GM19099 (cell line): ENCODE data around the gene TAL1.

Experiments
- POLR2A ChIP-seq: IDR thresholded peaks from 3 replicates; pipeline ENCODE4 v1.6.1; 2011; ENCODE audit warnings: low read depth; ENCODE audit not compliant: insufficient read length; ENCODE audit errors: extremely low read depth

The TAL1 gene

DNA sequence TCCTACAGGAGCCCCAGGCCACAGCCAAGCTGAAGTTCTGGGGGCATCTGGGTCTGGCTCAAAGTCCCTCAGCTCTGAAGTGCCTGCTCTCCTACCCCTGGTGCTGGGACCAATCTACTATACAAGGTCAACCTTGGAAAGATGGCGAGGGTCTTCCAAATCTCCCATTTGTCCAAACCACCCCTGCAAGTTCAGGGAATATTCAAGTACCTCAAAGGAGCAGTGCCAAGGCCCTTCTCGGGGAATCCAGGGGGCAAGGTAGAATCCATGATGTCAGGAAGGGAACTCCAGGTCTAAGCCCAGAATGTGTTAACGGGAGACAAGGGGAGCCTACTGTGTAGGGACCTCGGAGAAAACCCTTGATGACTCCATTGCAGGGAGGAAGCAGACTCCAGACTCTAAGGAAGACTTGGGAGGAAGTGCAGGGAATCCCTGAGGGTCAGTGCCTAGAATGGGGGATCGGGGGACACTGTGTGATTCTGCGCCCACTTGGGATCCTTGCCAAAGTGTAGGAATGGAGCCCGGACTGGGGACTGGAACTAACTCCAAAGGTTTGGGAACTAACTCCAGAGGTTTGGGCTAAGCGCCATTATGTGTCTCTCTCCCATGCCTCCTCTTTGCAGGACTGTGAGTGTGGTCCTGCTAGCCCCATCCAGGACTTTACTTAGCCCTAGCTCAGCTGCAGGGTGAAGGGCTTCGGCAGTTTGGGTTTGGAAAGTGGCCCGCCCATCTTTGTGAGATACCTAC, 8.7 kb downstream of the TAL1 start:
- TF ChIP-seq POLR2A = no peak

DNA sequence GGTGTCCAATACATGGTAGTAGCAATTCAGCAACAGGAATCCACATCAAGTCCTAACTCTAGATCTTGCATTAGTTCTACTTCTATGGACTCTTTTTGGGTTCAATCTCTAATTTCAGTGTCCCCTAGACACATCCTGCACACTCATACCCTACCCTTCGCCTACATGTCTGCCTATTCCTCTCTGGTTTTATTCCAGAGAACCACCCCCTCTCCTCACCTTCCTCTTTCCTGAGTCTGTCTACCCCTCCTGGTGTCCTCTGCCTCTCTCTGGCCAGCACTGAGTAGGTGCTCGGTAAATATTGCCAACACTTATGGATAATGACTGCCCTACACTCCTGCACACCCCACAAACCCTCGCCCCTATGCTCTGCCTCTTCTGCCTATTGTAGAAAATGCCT, 9.5 kb downstream of the TAL1 start:
- no peak for TF ChIP-seq POLR2A

DNA sequence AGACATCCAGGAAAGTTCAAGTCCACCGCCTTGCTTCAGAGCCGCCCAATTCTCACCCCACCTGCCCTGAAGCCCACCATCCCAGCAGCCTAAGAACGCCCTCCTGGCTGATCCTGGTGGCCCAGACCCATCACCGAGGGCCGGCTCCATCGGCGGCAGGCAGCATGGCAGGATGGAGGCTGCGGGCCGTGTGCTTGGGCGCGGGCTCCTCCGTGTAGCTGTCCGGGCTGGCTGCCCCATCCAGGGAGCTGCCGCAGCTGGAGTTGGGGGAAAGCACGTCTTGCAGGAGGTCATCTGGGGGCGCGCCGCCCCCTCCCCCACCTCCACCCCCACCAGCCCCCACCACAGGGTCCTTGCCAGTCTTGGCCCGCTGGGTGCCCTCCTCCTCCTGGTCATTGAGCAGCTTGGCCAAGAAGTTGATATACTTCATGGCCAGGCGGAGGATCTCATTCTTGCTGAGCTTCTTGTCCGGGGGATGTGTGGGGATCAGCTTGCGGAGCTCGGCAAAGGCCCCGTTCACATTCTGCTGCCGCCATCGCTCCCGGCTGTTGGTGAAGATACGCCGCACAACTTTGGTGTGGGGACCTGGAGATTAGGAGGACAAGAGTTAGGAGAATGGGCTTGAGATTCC, 12.3 kb downstream of the TAL1 start:
- TF ChIP-seq POLR2A = no peak

DNA sequence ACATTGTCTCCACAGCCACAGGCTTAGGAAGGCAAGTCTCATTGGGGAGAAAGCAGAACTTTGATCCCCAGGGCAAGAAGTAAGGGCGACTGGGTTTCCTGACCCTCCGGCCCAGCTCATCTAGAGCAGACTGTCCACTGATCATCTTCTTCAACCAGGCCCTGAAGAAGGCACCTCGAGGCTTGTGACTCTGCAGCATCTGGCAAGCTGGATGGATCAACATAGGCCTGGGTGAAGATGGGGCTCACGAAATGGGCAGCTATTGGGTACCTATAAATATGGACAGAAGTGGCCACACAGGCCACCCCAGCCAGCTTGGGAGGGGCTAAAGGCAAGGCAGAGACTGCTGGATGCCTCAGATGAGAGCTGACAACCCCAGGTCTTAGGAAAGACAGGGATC, 13.0 kb downstream of the TAL1 start:
- TF ChIP-seq POLR2A = no peak

DNA sequence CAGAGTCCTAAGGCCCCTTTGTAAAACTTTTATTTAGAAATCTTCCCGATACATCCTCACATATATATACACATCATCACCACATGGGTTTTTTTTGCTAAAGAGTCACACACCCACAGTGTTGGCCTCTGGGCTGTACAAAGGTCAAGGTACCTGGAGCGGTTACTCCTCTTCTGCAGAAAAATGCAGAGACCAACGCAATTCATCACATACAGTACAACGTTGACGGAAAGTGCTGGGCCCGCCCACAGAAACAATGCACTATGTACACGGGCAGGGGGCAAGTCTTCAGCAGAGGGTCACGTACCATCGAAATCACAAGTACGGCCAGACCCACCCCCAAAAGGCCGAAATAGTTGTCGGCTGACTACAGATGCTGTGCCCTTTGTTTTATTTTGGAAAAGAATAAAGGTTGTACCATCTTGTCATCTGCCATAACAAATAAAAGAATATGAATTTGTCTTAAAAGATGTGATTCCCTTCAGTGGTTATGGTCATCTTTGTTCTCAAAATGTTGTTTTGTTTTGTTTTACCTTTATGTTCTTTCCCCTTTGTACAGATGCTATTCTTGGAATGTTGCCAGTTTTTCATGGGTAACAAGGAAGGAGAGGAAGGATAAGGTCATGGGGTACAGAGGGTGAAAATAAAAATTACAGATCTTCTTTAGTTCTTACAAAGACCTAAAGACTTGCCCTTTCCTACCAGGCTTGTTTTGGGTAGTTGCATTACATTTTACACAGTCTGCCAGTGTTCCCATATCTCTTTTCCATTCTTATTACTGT, 15.6 kb downstream of the TAL1 start:
- TF ChIP-seq POLR2A = no peak

DNA sequence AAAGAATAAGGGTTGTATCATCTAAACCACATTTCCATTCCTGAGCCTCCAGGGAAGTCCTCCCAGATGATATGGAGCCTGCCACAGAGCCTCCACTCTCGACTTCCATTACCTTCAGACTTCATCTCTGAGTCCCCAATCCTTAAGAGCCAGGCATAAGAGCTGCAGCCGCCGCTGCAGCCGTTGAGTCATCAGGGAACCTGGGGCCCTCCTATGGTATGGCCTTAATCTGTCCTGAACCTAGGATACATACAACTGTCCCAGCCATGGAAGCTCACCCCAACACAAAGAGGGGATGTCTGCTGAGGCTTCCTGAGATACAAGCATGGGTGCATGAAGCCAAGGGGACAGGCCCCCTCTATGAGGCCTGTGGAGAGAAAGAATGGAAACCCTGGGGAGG, 16.3 kb downstream of the TAL1 start:
- TF ChIP-seq POLR2A = no peak

DNA sequence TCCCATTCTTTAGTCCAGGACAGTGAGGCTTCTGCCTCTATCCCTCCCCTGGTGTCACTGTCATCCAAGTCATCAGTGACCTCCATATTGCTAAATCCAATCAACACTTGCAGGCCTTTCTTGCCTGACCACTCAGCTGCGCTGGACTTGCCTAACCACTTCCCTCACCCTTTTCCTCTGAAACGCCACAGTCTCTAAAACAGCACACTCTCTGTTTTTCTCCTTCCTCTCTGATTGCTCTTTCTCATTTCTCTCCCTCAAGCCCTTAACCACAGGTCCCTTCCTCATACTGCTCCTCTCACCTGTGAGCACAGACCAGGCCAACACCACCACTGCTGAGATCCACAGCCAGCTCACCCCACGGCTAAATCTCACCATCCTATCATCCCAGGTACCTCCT, 17.5 kb downstream of the TAL1 start:
- no peak for TF ChIP-seq POLR2A

DNA sequence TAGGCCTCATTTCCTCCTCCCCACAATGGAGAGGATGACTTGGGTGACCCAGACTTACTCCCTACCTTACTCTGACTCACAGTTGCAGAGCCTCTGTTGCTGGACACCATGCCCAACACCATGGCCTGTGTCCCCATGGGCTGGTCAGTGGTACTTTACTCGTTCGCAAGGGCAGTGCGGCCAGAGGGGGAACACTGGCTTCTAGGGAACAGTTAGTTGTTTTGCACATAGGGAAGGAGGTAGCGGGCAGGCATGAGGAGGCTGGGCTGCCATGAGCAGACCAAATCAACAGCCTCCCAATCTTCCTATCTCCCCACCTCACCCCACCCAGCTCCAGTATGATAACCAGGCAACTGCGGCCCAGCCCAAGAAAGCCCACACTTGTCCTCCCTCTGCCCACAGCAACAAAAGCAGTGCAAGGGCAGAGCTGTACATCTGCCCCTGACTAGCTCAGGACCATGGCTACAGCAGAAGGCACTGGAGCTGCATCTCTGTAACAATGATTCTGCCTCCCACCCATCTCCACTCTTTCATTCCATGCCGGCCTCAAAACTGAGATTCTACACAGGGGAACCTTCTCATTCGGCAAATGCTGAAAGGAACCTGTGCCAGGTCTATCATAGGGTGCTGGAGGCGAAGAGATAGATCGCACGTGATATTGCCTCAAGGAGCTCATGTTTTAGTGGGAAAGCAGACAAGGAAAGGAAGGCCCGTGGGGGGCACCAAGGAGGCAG, 18.6 kb downstream of the TAL1 start:
- no peak for TF ChIP-seq POLR2A

DNA sequence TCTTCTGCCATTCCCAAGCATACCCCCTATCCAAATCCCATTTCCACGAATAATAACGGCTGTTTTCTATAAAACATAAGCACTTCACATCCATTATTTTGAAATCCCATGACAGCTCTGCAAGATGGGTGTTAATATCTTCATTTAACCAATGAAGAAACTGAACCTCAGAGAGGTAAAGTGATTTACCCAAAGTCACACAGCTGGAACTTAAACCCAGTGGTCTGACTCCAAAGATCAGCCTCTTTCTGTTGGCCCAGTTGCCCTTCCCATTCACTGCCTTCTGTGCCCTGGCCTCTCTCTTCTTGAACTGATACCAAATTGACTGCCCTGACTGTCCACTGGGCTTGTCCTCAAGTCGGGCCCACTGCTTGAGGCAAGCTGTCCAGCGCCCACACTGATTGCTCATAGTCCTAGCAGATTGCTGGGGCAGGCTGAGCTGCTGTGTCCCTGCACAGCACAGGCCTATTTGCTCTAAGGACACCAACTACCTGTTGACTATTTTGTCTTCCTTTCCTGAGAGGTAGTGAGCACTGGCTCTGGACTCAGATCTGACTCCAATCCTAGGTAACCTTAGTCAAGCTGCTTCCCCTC, 19.3 kb downstream of the TAL1 start:
- TF ChIP-seq POLR2A = no peak

DNA sequence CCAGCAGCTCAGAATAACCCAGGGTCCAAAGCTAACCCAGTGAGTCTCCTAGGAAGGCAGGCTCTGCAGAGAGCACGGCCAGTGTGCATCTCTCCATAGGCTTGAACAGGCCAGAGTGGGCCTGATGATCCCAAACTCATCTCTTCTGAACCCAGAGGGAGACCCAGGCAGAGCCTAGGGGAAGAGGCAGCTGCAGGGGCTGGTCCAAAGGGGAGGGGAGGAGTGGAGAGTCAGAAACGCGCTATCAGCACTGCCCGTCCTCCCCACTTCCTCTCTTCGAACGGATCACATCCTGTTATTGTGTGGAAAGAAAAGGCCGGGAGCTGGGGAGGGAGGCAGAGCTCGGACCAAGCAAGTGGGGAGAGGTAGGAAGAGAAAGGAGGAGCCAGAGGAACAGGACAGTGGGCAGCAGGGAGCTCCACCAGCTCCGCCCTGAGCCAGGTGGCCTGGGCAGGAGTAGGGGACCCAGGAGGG, 20.2 kb downstream of the TAL1 start:
- TF ChIP-seq POLR2A = no peak

DNA sequence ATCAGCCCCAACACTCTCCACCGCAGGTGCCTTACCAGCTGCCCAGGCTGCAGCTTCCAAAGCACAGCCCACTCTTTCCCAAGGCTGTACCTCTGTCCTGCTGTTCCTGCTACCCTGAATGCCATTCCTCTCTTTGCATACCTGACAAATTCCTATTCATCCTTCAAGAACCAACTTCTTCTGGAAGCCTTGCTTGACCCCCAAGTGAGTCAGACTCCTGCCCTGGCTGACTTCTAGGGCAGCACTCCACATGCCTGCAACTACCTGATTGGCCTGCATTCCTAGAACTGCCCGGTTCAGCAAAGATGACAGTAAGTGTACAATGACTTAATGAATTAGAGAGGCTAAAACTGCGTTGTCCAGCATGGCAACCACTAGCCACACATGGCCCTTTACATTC, 21.4 kb downstream of the TAL1 start:
- TF ChIP-seq POLR2A = no peak

DNA sequence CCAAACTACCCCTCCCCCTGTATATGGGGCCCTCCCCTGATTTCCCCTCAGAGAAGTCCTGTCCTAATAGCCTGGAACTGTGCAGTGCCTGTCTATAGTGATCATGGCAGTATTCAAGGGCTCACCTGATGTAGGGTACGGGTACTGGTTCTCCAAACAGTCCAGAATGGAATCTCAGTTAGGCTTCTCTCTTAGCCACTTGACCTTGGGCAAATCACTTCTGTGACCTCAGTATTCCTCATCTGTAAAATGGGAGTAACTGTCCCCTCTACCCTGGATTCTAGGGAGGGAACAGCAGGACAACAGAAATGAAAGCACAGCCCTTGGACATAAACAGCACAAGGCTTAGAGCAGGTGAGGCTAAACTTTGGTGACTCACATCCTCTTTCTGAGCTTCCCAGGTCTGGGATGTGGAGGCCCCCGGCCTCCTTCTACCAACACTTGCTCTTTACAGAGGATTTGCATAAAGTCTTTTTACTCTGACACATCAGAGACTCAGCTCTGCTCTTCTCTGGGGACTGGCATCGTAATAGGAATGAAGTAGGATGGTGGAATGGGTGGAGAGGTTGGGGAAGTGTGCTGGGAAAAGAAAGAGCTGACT, 22.2 kb downstream of the TAL1 start:
- TF ChIP-seq POLR2A = no peak

DNA sequence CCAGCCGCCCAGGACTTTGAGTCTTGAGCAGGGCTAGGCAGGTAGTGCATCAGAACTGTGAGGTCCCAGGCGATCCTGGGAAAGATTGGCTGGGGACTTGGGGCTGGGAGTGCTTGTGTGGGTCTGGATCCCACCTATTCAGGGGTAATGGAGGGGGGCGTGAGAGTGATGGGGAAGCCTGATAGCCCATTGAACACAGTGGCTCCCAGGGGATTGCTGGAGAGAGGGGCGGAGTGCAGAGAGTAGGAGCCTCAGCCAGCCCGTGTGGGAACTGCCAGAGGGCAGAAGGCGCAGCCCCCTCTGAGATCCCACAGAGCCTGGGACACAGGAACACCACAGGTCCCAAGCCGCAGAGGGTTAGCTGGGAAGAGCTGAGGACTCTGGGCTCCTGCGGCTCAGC, 22.9 kb downstream of the TAL1 start:
- no peak for TF ChIP-seq POLR2A

DNA sequence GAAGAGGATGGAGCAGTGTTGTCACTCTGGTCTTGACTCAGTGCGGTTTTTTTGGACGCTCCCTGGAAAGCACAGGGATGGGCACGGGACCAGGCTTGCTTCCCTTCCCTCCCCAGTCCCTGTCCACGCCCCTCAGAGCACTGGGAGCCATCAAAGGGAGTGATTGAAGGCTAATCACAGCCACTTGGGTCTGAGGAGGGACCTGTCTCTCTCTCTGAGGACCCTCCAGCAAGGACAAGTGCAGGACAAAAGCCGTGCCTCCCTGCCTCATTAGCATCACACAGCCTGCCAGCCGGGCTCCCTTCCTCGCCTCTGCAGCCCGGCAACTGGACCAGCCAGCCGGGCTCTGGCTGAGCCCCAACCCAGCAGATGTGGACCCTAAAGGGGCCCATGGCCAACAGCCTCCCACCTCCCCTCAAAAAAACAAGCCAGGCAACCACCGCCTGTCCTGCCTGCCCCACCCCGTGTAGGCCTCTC, 23.6 kb downstream of the TAL1 start:
- TF ChIP-seq POLR2A = no peak
